Measurements from ENCODE around the gene POU3F3.

Gene POU3F3

GRCh38 chr2:104859766-104860450, 6.0 kb downstream of the POU3F3 start:
- DNase-seq (ENCODE audit: low spot score) (no peak), FAIRE-seq (no peak)

- DNase-seq (ENCODE audit: low spot score) (no peak), FAIRE-seq (no peak)
These were observed 6.5 kb downstream of the POU3F3 start for GRCh38 chr2:104860451-104860790.

- DNase-seq (ENCODE audit: low spot score), result no peak
- no peak for FAIRE-seq
These were observed 7.6 kb downstream of the POU3F3 start for GRCh38 chr2:104861351-104862057.

GRCh38 chr2:104862058-104862941, 8.4 kb downstream of the POU3F3 start:
- DNase-seq (ENCODE audit: low spot score), result no peak
- no peak for FAIRE-seq

- FAIRE-seq (no peak), DNase-seq (ENCODE audit: low spot score) (no peak)
These were observed 9.2 kb downstream of the POU3F3 start for GRCh38 chr2:104863146-104863467.

- DNase-seq (ENCODE audit: low spot score) (no peak), FAIRE-seq (no peak)
These were observed 9.8 kb downstream of the POU3F3 start for GRCh38 chr2:104863468-104864279.

GRCh38 chr2:104864280-104865095, 10.6 kb downstream of the POU3F3 start:
- no peak for FAIRE-seq
- no peak for DNase-seq (ENCODE audit: low spot score)

GRCh38 chr2:104865096-104865470, 11.2 kb downstream of the POU3F3 start:
- no peak for DNase-seq (ENCODE audit: low spot score)

GRCh38 chr2:104866122-104866864, 12.4 kb downstream of the POU3F3 start:
- FAIRE-seq (no peak), DNase-seq (ENCODE audit: low spot score) (no peak)

More at GRCh38 chr2:104865096-104865470, 11.2 kb downstream of the POU3F3 start:
- no peak for FAIRE-seq

GRCh38 chr2:104866883-104867812, 13.2 kb downstream of the POU3F3 start:
- no peak for DNase-seq (ENCODE audit: low spot score)

GRCh38 chr2:104867813-104868504, 14.0 kb downstream of the POU3F3 start:
- FAIRE-seq, result no peak
- DNase-seq (ENCODE audit: low spot score), result no peak

More at GRCh38 chr2:104866883-104867812, 13.2 kb downstream of the POU3F3 start:
- no peak for FAIRE-seq

- DNase-seq (ENCODE audit: low spot score) (no peak), FAIRE-seq (no peak)
These were observed 14.6 kb downstream of the POU3F3 start for GRCh38 chr2:104868505-104868866.

GRCh38 chr2:104870100-104870975, 16.4 kb downstream of the POU3F3 start:
- FAIRE-seq (no peak), DNase-seq (ENCODE audit: low spot score) (no peak)

- DNase-seq (ENCODE audit: low spot score) (no peak), FAIRE-seq (no peak)
These were observed 17.7 kb downstream of the POU3F3 start for GRCh38 chr2:104871649-104871971.

GRCh38 chr2:104871972-104872865, 18.3 kb downstream of the POU3F3 start:
- DNase-seq (ENCODE audit: low spot score), result no peak
- FAIRE-seq, result no peak

Data from RCC 7860 (cell line).